HepG2 (cell line): ENCODE data around the gene MRPS31.

Experiments
- EZH2 ChIP-seq: conservative IDR thresholded peaks from 2 replicates; pipeline ENCODE4 v1.6.1; 2012; ENCODE audit warnings: mild to moderate bottlenecking, low read depth, low read length, moderate library complexity
- MEIS2 ChIP-seq: sonication (generic); formaldehyde crosslinking; IDR thresholded peaks from 2 replicates; pipeline ENCODE4 v1.9.0; 2021; ENCODE audit warnings: mild to moderate bottlenecking, missing genetic modification reagents
- MLLT10 ChIP-seq: sonication (generic); formaldehyde crosslinking; IDR thresholded peaks from 2 replicates; pipeline ENCODE4 v1.4.0; 2020; ENCODE audit warnings: missing genetic modification reagents
- POLR2AphosphoS5 ChIP-seq: IDR thresholded peaks from 2 replicates; pipeline ENCODE4 v1.6.1; 2012; ENCODE audit warnings: low read depth, low read length
- ZNF577 ChIP-seq: sonication (generic); formaldehyde crosslinking; IDR thresholded peaks from 2 replicates; pipeline ENCODE4 v1.4.0; 2020; ENCODE audit warnings: mild to moderate bottlenecking, low read depth, missing genetic modification reagents, borderline replicate concordance
- ZNF761 ChIP-seq: sonication (generic); formaldehyde crosslinking; conservative IDR thresholded peaks from 2 replicates; pipeline ENCODE4 v1.4.0; 2020; ENCODE audit warnings: mild to moderate bottlenecking, missing genetic modification reagents
- ZUFSP ChIP-seq: sonication (generic); formaldehyde crosslinking; IDR thresholded peaks from 2 replicates; pipeline ENCODE4 v1.9.0; 2021; ENCODE audit warnings: missing genetic modification reagents, mild to moderate bottlenecking, borderline replicate concordance

GRCh38 chr13:40784540-40784939 is 13.6 kb upstream of the MRPS31 start:
- TF ChIP-seq ZUFSP (CRISPR knock-in tag) (no peak), MEIS2 (CRISPR knock-in tag) (no peak), EZH2 (no peak), ZNF761 (no peak), ZNF577 (no peak), MLLT10 (no peak), POLR2AphosphoS5 (no peak)
